Measurements from ENCODE around the gene MARCKSL1.

- no peak for TF ChIP-seq POLR2AphosphoS5 (IDR thresholded peaks at IDR 0.05; ENCODE audit: low read depth, low read length)
- no peak for TF ChIP-seq POLR2A (IDR thresholded peaks at IDR 0.05; ENCODE audit: low read depth, low read length)
- TF ChIP-seq PAX5 (IDR thresholded peaks at IDR 0.05; ENCODE audit: insufficient read depth, low read length, severe bottlenecking): no peak
- no peak for TF ChIP-seq TAF1 (IDR thresholded peaks at IDR 0.05; ENCODE audit: low read depth, low read length)
- peak; percentile 16; the same call in 1 of the 2 replicates for TF ChIP-seq SPI1 (IDR thresholded peaks at IDR 0.05; ENCODE audit: low read depth, low read length)
- TF ChIP-seq POU2F2 (IDR thresholded peaks at IDR 0.05; ENCODE audit: low read depth, low read length): no peak
These were observed 14.2 kb downstream of the MARCKSL1 start for GRCh38 chr1:32321712-32322291.

Measured in GM12891 (cell line).